ENCODE measurements around the gene KCMF1.

Gene KCMF1

DNA sequence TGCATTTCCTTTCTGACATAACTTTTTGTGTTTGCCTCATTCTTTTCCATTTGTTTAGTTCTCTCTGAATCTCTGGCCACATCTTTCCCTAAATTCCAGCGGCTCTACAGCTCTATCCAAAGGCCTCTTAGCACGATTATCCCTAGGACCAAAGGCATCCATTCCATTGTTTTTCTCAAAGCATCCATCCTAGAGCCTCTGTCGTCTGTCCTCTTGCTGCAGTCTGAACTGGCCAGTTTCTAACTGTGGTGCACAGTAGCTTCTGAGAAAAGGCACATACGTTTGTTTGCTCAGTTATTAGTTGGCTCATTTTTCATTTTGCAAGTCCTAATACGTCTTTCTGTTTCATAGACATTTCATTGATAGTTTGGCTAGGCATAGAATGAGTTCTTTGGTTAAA lies 116.6 kb downstream of the KCMF1 start:
- DNase-seq, result no peak

GRCh38 chr2:85088921-85089320 lies 118.0 kb downstream of the KCMF1 start:
- DNase-seq, result no peak

DNA sequence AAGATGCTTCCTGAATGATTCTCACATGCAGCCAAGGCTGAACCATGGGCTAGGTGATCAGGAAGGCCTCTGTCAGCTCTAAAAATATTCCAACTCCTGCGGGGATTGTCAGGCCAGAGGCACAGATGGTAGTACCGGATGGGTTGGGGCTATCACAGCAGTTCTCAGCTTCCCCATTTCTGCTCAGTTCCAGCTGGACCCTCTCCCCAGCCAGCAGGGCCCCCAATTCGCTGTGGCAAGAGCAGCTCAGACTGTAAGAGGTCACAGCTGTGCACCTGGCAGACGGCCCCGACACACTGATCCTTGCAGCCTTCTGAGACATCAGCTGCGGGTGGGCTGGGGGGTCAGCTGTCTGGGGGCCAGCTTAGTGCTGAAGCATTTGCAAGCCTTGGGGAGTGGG lies 118.6 kb downstream of the KCMF1 start:
- DNase-seq, result no peak

DNA sequence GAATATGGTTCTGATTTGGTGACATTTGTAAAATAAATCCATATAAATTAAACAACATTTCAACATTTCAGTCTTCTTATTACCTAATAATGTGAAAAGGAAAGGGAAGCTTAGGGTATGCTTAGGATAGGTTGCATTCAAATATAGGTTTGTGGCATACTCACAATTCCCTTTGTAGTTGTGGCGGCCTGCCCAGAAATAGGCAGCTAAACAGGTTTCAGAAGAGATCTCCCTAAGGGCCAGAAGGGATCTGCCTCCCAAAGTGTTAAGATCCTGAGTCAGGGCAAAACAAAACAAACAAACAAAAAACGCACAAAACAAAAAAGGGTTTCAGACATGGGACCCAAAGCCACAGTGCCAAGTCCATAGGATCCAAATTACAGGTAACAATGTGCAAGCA lies 120.9 kb downstream of the KCMF1 start:
- DNase-seq, result no peak

- no peak for DNase-seq
Measured at GRCh38 chr2:85095094-85095493, 124.1 kb downstream of the KCMF1 start.

GRCh38 chr2:85096616-85097015 lies 125.7 kb downstream of the KCMF1 start:
- no peak for DNase-seq

DNA sequence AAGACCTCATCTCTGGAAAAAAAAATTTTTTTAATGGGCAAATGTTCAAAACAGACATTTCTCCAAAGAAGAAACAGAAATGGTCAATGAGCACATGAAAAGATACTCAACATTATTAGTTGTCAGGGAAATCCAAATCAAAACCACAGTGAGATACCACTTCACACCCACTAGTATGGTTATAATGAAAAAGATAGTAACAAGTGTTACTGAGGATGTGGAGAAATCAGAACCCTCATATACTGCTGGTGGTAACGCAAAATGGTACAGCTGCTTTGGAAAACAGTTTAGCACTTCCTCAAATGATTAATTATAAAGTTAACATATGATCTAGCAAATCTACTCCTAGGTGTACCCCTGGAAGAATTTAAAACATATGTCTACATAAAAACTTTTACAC lies 133.3 kb downstream of the KCMF1 start:
- DNase-seq, result no peak

DNA sequence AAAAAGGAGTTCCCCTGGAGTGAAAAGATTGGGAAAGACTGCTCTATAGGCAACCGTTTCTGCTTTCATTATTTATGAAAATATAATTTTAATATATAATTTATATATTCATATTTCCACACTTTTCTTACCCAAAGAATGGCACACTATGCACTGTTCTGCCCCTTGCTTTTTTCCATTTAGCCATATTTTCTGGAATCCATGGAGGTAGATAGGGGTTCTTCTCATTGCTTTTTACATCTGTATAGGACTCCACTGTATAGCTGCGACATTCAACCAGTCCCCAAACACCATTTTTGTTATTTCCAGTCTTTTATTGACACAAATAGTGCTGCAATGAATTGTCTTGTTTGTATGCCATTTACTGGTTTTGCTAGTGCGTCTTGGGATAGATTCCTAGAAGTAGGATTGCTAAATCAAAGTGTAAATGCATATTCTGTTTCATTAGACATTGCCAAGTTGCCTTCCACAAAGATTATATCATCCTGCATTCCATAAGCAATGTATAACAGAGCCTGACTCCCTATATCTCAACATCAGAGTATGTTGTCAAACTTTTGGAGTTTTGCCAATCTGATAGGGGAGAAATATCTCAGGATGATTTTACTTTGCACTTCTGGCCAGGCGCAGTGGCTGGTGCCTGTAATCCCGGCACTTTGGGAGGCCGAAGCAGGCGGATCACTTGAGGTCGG lies 135.7 kb downstream of the KCMF1 start:
- DNase-seq, result no peak

All from activated CD4-positive, alpha-beta T cell treated with anti-CD3 and anti-CD28 coated beads for 1 hour (primary cell).